Breast epithelium (tissue), 4 donors: ENCODE data around the gene ZNF761. TPM values are rescaled to one million over a fixed set of nuclear protein-coding genes. Genes with fewer than 3 reads are reported as not detected.
A peak's percentile ranks its signal among the peaks of the same experiment; 100 is the strongest.
"Not testable (repeated sequence)": the region's sequence is repeated elsewhere in the genome, so short reads cannot be mapped to it uniquely, and the experiment has no call there.

Experiments used
- DNase-seq, 2 donors: peaks; one replicate each; pipeline ENCODE4 v3.0.0-alpha.2; 2019; ENCODE audit warnings: low spot score in 2 of 2
- H3K27ac ChIP-seq, 2 donors: fragments of 200-600 bp; sonication (generic) in 1 of 2; one replicate each; pipeline ENCODE4 v1.5.1; 2016 to 2019; ENCODE audit warnings: mild to moderate bottlenecking in 1 of 2
- H3K27me3 ChIP-seq, 2 donors: fragments of 200-600 bp; sonication (generic) in 1 of 2; one replicate each; pipeline versions ENCODE4 v1.5.1 to v1.6.0; 2017 to 2019; ENCODE audit warnings: control low read depth in 1 of 2, mild to moderate bottlenecking in 1 of 2
- H3K36me3 ChIP-seq: fragments of 200-600 bp; one replicate; pipeline ENCODE4 v1.5.1; 2019
- H3K4me1 ChIP-seq, 2 donors: fragments of 200-600 bp; sonication (generic); one replicate each; pipeline ENCODE4 v1.5.1; 2016 to 2019; ENCODE audit warnings: control low read depth in 1 of 2
- H3K4me3 ChIP-seq, 3 donors: fragments of 200-600 bp; sonication (generic); 1 replicate in 2 of 3; 2 replicates in 1 of 3; pipeline ENCODE4 v1.5.1; 2016 to 2019; ENCODE audit warnings: mild to moderate bottlenecking in 3 of 3, moderate library complexity in 2 of 3
- H3K9me3 ChIP-seq, 2 donors: fragments of 200-600 bp; sonication (generic) in 1 of 2; one replicate each; pipeline ENCODE4 v1.5.1; 2016 to 2019; ENCODE audit warnings: control low read depth in 1 of 2
- CTCF ChIP-seq, 3 donors: fragments of 450-650 bp; IDR thresholded peaks; one replicate each; pipeline ENCODE4 v1.5.1; 2016 to 2017; ENCODE audit warnings: antibody characterized with exemption in 3 of 3, mild to moderate bottlenecking in 3 of 3, moderate library complexity in 3 of 3
- POLR2AphosphoS5 ChIP-seq, 3 donors: sonication (generic); formaldehyde crosslinking; IDR thresholded peaks; one replicate each; pipeline ENCODE4 v1.6.1; 2017; ENCODE audit warnings: antibody characterized with exemption in 3 of 3
- intact Hi-C: fragments of 100-400 bp; cut with DNase I; formaldehyde crosslinking; loops from one replicate; pipeline ENCODE4 v1.15.1; 2023; ENCODE audit warnings: low total_unique reads
- total RNA-seq, 3 donors: library from RNA; depleted of rRNA; stranded (reverse); fragments of >200 nt; gene quantifications; one replicate each; pipeline ENCODE4 v1.1.0, GENCODE V29; 2016

ZNF761 gene
- total RNA-seq, 3 donors from 2014 or later: 14.1 to 20.9 (median 17.0) TPM

- intact Hi-C loops, H3K4me1 ChIP-seq, H3K27ac ChIP-seq, DNase-seq, H3K9me3 ChIP-seq, H3K27me3 ChIP-seq, H3K36me3 ChIP-seq: not testable (repeated sequence)
- peak overlapping the region in 2 of 3 donors; percentile 3 to 24 for H3K4me3 ChIP-seq
These were observed 72.0 kb downstream of the ZNF761 start for GRCh38 chr19:53503671-53504364.

- peak overlapping the region in 1 of 2 donors; percentile 26 for H3K27ac ChIP-seq
These were observed 72.5 kb downstream of the ZNF761 start for GRCh38 chr19:53504365-53504703.

GRCh38 chr19:53504885-53505284, 73.1 kb downstream of the ZNF761 start:
- Histone ChIP-seq H3K4me3 (peak overlapping the region; percentile 24 to 55 (median 32)), H3K27me3 (no peaks in the 10 kb centered on the region), H3K27ac (peak overlapping the region in 1 of 2 donors; percentile 26), H3K4me1 (no peaks in the 10 kb centered on the region), H3K36me3 (no peaks in the 10 kb centered on the region), H3K9me3 (no peaks in the 10 kb centered on the region)
- no peak for TF ChIP-seq CTCF (IDR thresholded peaks at IDR 0.05)
- TF ChIP-seq POLR2AphosphoS5 (IDR thresholded peaks at IDR 0.05): peak in 1 of 3 donors; percentile 55
- DNase-seq: no peak
- intact Hi-C loops: no loop called here

More at GRCh38 chr19:53504365-53504703, 72.5 kb downstream of the ZNF761 start:
- H3K4me1 ChIP-seq, DNase-seq, H3K27me3 ChIP-seq, intact Hi-C loops, H3K36me3 ChIP-seq, H3K9me3 ChIP-seq: not testable (repeated sequence)
- peak overlapping the region; percentile 24 to 55 (median 32) for H3K4me3 ChIP-seq
- peak in 1 of 3 donors; percentile 9 for TF ChIP-seq CTCF (IDR thresholded peaks at IDR 0.05)

GRCh38 chr19:53506728-53507127, 74.9 kb downstream of the ZNF761 start:
- no peaks in the 10 kb centered on the region for H3K36me3 ChIP-seq
- no peaks in the 10 kb centered on the region for H3K4me1 ChIP-seq
- no peak overlapping the region for H3K4me3 ChIP-seq
- no peak for TF ChIP-seq POLR2AphosphoS5 (IDR thresholded peaks at IDR 0.05)
- no peaks in the 10 kb centered on the region for H3K27me3 ChIP-seq
- intact Hi-C loops: no loop called here
- DNase-seq: no peak
- H3K27ac ChIP-seq: no peak overlapping the region
- H3K9me3 ChIP-seq: no peaks in the 10 kb centered on the region

Other genes with a start within 250 kb of the ZNF761 start
- 1 to 10 TPM; 2.9 to 8.6 (median 5.8) TPM for gene ZNF665, start 238.6 kb upstream of the ZNF761 start, total RNA-seq
- gene ZNF677, start 177.1 kb upstream of the ZNF761 start, total RNA-seq: 10 to 100 TPM; 11.1 to 26.3 (median 15.7) TPM
- not detected for gene VN1R2, start 173.7 kb upstream of the ZNF761 start, total RNA-seq
- not detected for gene VN1R4, start 164.3 kb upstream of the ZNF761 start, total RNA-seq
- 10 to 100 TPM in 1 of 3 donors, 1 to 10 TPM in 2; 6.6 to 12.4 (median 7.9) TPM for gene ZNF845, start 98.2 kb upstream of the ZNF761 start, total RNA-seq
- 10 to 100 TPM in 2 of 3 donors, 1 to 10 TPM in 1; 7.0 to 34.4 (median 13.8) TPM for gene ZNF525, start 66.3 kb upstream of the ZNF761 start, total RNA-seq
- gene ZNF765, start 36.8 kb upstream of the ZNF761 start, total RNA-seq: 10 to 100 TPM in 2 of 3 donors, 1 to 10 TPM in 1; 9.3 to 18.4 (median 12.1) TPM
- 1 to 10 TPM; 3.3 to 7.0 (median 3.4) TPM for gene ZNF813, start 35.7 kb downstream of the ZNF761 start, total RNA-seq
- 10 to 100 TPM; 19.5 to 84.4 (median 46.5) TPM for gene ZNF331, start 106.2 kb downstream of the ZNF761 start, total RNA-seq
- not detected for gene DPRX, start 200.0 kb downstream of the ZNF761 start, total RNA-seq